ENCODE measurements around the gene HNRNPL. TPM values are rescaled to one million over a fixed set of nuclear protein-coding genes. Genes with fewer than 3 reads are reported as not detected.
"Not testable (repeated sequence)": the region's sequence is repeated elsewhere in the genome, so short reads cannot be mapped to it uniquely, and the experiment has no call there.

Gene HNRNPL
- total and polyA plus RNA-seq, 8 donors: 111 to 242 (median 153) TPM

GRCh38 chr19:38792250-38793111, 57.3 kb downstream of the HNRNPL start:
- Histone ChIP-seq H3K27me3 (no peaks in the 10 kb centered on the region), H3K4me3 (peak overlapping the region; percentile 11 to 42 (median 26)), H3K36me3 (no peaks in the 10 kb centered on the region), H3K27ac (peak overlapping the region in 1 of 5 donors; percentile 20), H3K9me3 (no peaks in the 10 kb centered on the region), H3K4me1 (peaks cover 0 to 8% (median 6%) of the 10 kb centered on the region in 4 donors)
- TF ChIP-seq CTCF (IDR thresholded peaks at IDR 0.05) (peak in 2 of 7 experiments; percentile 28 to 37), POLR2A (IDR thresholded peaks at IDR 0.05) (no peak)
- WGBS, 5 donors: 10 to 24% (median 13%) methylated on average over 34 to 64 of the region's 71 CpGs
- intact Hi-C loops (cut with DNase I; ENCODE audit: low total_unique reads): no loop called here
- peak; percentile 39 to 79 for DNase-seq

DNA sequence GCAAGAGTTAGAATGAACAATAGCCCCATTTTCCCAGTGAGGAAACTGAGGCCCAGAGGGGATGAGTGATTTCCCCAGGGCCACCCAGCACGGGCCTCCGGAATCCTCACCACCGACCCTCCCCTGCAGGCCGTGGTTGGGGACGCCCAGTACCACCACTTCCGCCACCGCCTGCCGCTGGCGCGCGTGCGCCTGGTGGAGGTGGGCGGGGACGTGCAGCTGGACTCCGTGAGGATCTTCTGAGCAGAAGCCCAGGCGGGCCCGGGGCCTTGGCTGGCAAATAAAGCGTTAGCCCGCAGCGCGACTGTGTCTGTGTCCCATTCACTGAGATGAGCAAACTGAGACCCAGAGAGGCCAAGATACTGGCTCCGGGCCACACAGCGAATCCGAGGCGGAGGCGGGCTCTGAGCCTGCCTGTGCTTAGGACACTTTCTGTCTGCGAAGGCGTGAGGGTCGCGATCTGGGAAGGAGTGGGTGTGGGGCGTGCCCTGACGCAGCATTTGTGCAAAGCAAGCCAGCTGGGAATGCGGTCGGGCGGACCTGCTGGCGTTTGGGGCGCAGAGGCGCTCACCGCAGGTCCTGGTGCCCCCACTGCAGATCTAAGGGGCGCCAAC, 58.2 kb downstream of the HNRNPL start:
- H3K9me3 ChIP-seq; H3K4me1 ChIP-seq; intact Hi-C loops (cut with DNase I; ENCODE audit: low total_unique reads); DNase-seq; H3K27ac ChIP-seq; H3K27me3 ChIP-seq; H3K36me3 ChIP-seq: not testable (repeated sequence)
- no CpG with 5 or more reads among the region's 40 CpGs for WGBS, 5 donors
- H3K4me3 ChIP-seq: peak overlapping the region in 1 of 4 donors; percentile 27

DNA sequence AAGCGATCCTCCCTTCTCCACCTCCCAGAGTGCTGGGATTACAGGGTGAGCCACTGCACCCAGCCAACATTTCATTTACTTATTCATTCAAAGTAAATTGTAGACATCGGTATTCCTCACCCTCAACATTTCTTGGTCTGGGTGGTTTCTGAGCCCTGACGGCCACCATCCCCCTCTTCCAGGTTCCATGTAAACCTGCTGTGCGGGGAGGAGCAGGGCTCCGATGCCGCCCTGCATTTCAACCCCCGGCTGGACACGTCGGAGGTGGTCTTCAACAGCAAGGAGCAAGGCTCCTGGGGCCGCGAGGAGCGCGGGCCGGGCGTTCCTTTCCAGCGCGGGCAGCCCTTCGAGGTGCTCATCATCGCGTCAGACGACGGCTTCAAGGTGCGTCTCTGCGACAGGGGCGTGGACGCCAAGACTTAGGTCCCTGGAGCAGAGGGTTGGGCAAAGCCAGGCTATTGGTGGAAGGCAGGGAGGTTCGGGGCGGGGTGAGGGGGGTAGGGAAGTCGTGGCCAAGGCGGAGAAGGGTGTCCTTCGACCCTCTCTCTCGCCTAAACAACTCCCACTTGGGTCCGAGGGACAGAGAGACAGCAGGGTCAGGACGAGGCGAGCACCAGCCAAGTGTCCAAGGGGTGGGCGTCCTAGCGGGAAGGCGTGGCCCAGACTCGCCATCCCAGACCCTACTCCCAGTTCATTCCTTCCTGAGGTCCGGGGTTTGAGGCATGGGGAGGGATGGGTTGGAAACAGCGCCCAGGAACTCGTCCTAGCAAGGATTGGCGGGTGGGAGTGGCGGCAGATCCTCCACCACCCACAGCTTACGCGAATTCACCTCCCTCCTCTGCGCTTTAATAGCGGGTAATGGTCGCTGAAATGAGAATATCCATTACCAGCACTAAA, 59.0 kb downstream of the HNRNPL start:
- WGBS, 5 donors: 57 to 75% (median 60%) methylated on average over 9 to 17 of the region's 49 CpGs; no CpG with 5 or more reads in 1 of the 5 donors
- H3K27me3 ChIP-seq; DNase-seq; intact Hi-C loops (cut with DNase I; ENCODE audit: low total_unique reads); H3K36me3 ChIP-seq; H3K4me1 ChIP-seq; H3K9me3 ChIP-seq; H3K27ac ChIP-seq: not testable (repeated sequence)
- H3K4me3 ChIP-seq: peak overlapping the region in 1 of 4 donors; percentile 27

DNA sequence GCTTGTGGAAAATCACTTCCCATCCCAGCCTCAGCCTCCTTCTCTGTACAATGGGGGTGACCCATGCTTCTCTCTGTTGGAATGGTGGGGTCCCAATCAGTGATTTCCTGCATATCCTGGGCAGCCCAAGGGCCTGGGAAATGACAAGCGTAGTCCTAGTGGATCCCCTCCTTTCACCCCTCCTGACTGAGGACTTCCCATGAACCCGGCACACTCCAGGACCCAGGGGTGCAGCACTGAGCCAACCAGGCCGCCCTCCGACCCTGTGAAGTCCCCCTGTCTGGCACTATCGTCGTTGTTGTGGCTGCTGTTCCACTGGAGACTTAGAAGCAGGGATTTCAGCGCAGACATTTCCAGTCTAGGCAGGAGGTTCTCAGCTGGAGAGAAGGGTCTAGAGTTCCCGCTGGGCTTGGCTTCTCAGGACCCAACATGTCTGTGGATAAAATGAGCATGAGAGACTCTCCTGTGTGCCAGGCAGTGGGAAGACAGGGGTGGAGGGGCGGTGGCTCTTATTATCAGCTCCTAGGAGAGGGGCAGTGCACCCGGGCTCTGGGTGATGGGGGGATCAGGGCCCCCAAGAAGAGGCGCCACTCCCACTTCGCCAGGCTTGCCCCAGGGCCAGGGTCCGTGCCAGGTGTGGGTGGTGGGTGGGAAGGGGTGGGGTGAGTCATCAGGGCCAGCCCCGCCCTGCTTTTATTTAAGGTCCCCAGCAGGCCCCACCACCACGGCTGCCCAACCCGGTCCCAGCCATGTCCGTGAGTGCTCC, 61.1 kb downstream of the HNRNPL start, which contains the start of gene LGALS7B:
TSS of gene LGALS7B (plus strand) at position 723 of the 766 bp plus-strand sequence. CDS start at position 750, 27 bp downstream.
- Histone ChIP-seq H3K27ac (no peak within 1 kb of the TSS), H3K27me3 (no peaks in the 10 kb centered on the region), H3K4me1 (peaks cover 0 to 11% (median 7%) of the 10 kb centered on the region in 4 donors), H3K36me3 (no peaks in the 10 kb centered on the region), H3K4me3 (no peak within 1 kb of the TSS), H3K9me3 (no peaks in the 10 kb centered on the region)
- TF ChIP-seq EP300 (IDR thresholded peaks at IDR 0.05): no peak
- no peak for TF ChIP-seq POLR2AphosphoS5 (IDR thresholded peaks at IDR 0.05)
- no peak for TF ChIP-seq CTCF (IDR thresholded peaks at IDR 0.05)
- no peak for TF ChIP-seq POLR2A (IDR thresholded peaks at IDR 0.05)
- DNase-seq: no peak
- WGBS, 5 donors: 67 to 81% (median 71%) methylated on average over 6 to 13 of the region's 17 CpGs
- intact Hi-C loops (cut with DNase I; ENCODE audit: low total_unique reads): no loop called here
